Measurements from ENCODE around the gene KIAA0825. TPM values are rescaled to one million over a fixed set of nuclear protein-coding genes. Genes with fewer than 3 reads are reported as not detected.

The KIAA0825 gene
- total RNA-seq, 2 experiments from 2014 or later, result 0.19 to 0.32 TPM

DNA sequence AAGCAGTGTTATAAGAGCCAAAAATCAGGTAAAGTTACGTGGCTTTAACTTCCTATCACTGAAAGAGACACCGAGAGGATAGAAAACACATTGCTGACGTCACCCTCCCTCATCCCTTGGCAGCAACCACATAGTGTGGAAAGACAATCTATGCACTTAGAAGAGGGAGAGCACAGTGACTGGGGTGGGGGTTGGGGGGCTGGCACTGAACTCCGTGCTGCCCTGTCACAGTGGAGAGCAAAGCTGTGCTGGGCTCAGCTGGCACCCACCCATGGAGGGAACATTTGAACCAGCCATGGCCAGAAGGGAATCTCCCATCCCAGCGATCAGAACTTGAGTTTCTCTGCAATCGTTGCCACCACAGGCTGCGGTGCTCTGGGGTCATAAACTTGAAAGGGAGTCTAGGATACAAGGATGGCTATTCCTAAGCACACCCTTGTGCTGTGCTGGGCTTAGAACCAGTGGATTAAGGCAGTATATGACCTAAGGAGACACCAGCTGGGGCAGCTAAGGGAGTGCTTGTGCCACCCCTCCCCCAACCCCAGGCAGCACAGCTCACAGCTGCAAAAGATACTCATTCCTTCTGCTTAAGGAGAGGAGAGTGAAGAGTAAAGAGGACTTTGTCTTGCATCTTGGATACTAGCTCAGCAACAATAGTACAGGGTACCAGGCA, 73.4 kb downstream of the KIAA0825 start:
- no peaks in the 10 kb centered on the region for H3K4me1 ChIP-seq (ENCODE audit: insufficient read depth, low read length, poor library complexity, severe bottlenecking)
- TF ChIP-seq, protein P1, sequence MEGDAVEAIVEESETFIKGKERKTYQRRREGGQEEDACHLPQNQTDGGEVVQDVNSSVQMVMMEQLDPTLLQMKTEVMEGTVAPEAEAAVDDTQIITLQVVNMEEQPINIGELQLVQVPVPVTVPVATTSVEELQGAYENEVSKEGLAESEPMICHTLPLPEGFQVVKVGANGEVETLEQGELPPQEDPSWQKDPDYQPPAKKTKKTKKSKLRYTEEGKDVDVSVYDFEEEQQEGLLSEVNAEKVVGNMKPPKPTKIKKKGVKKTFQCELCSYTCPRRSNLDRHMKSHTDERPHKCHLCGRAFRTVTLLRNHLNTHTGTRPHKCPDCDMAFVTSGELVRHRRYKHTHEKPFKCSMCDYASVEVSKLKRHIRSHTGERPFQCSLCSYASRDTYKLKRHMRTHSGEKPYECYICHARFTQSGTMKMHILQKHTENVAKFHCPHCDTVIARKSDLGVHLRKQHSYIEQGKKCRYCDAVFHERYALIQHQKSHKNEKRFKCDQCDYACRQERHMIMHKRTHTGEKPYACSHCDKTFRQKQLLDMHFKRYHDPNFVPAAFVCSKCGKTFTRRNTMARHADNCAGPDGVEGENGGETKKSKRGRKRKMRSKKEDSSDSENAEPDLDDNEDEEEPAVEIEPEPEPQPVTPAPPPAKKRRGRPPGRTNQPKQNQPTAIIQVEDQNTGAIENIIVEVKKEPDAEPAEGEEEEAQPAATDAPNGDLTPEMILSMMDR (conservative IDR thresholded peaks at IDR 0.05; ENCODE audit: low read length), result no peak
- no peak for TF ChIP-seq EZH2phosphoT487 (IDR thresholded peaks at IDR 0.05; ENCODE audit: borderline replicate concordance, low read depth, low read length)
- POLR2A ChIA-PET, result interaction anchor here (1.0 kb wide), 1 partner anchor 9 kb away, joined by 3 read pairs; no protein-coding TSS in a partner anchor
- no peaks in the 10 kb centered on the region for H3K36me3 ChIP-seq (ENCODE audit: insufficient read depth, low read length)
- H3K4me2 ChIP-seq (ENCODE audit: low read length), result no peak overlapping the region
- BruUV-seq (replicated peaks), result no TSS peak
- H3K79me2 ChIP-seq (ENCODE audit: insufficient read depth, low read depth, low read length), result no peaks in the 10 kb centered on the region
- H3K4me3 ChIP-seq (ENCODE audit: low read depth, low read length, poor library complexity, severe bottlenecking), result no peak overlapping the region
- CTCF ChIA-PET (ENCODE audit: unreplicated experiment), result no interaction called here
- H2AFZ ChIP-seq (ENCODE audit: low read length), result no peak overlapping the region
- intact Hi-C loops (cut with micrococcal nuclease; ENCODE audit: unreplicated experiment), result no loop called here
- H3K27ac ChIP-seq (ENCODE audit: low read depth, low read length, poor library complexity, severe bottlenecking), result no peak overlapping the region
- H4K20me1 ChIP-seq (ENCODE audit: insufficient read depth, low read length), result no peaks in the 10 kb centered on the region
- DNase-seq (ENCODE audit: low spot score), result no peak
- peaks cover 15% of the 10 kb centered on the region for H3K9me3 ChIP-seq (ENCODE audit: low read length)
- H3K9me2 ChIP-seq (ENCODE audit: insufficient read depth, low read length), result no peaks in the 10 kb centered on the region

GRCh38 chr5:94544031-94544650, 74.3 kb downstream of the KIAA0825 start:
- BruUV-seq (replicated peaks), result no TSS peak
- H3K4me2 ChIP-seq (ENCODE audit: low read length), result no peak overlapping the region
- TF ChIP-seq EZH2phosphoT487 (IDR thresholded peaks at IDR 0.05; ENCODE audit: borderline replicate concordance, low read depth, low read length), result no peak
- TF ChIP-seq, protein P1 (conservative IDR thresholded peaks at IDR 0.05; ENCODE audit: low read length), result no peak

More at GRCh38 chr5:94544031-94544650, 74.3 kb downstream of the KIAA0825 start:
- no peak for DNase-seq (ENCODE audit: low spot score)
- H3K4me3 ChIP-seq (ENCODE audit: low read depth, low read length, poor library complexity, severe bottlenecking), result no peak overlapping the region
- H2AFZ ChIP-seq (ENCODE audit: low read length), result no peak overlapping the region
- no peaks in the 10 kb centered on the region for H3K36me3 ChIP-seq (ENCODE audit: insufficient read depth, low read length)
- H3K9me3 ChIP-seq (ENCODE audit: low read length), result peaks cover 15% of the 10 kb centered on the region
- ChIA-PET CTCF (ENCODE audit: unreplicated experiment) (no interaction called here), POLR2A (no interaction called here)
- no peaks in the 10 kb centered on the region for H3K9me2 ChIP-seq (ENCODE audit: insufficient read depth, low read length)
- H3K4me1 ChIP-seq (ENCODE audit: insufficient read depth, low read length, poor library complexity, severe bottlenecking), result no peaks in the 10 kb centered on the region
- intact Hi-C loops (cut with micrococcal nuclease; ENCODE audit: unreplicated experiment), result no loop called here
- H3K79me2 ChIP-seq (ENCODE audit: insufficient read depth, low read depth, low read length), result no peaks in the 10 kb centered on the region
- no peaks in the 10 kb centered on the region for H4K20me1 ChIP-seq (ENCODE audit: insufficient read depth, low read length)
- no peak overlapping the region for H3K27ac ChIP-seq (ENCODE audit: low read depth, low read length, poor library complexity, severe bottlenecking)
